ENCODE results near the gene CSF1R. TPM values are rescaled to one million over a fixed set of nuclear protein-coding genes. Genes with fewer than 3 reads are reported as not detected.

Gene CSF1R
- total and polyA plus RNA-seq, 8 donors = 3.0 to 235 (median 25.2) TPM

GRCh38 chr5:150108711-150109514 lies 22.6 kb upstream of the CSF1R start:
- no peak overlapping the region for H3K27ac ChIP-seq
- DNase-seq = peak; percentile 3 to 8
- TF ChIP-seq POLR2A (IDR thresholded peaks at IDR 0.05) = no peak
- no peak for TF ChIP-seq POLR2AphosphoS5 (IDR thresholded peaks at IDR 0.05)
- TF ChIP-seq CTCF (IDR thresholded peaks at IDR 0.05) = no peak
- WGBS, 5 donors = 76 to 91% (median 88%) methylated on average over 10 to 11 of the region's 11 CpGs
- intact Hi-C loops (cut with DNase I; ENCODE audit: low total_unique reads) = no loop called here
- H3K27me3 ChIP-seq = no peaks in the 10 kb centered on the region
- H3K4me1 ChIP-seq = peaks cover 0 to 16% (median 7%) of the 10 kb centered on the region in 4 donors
- H3K4me3 ChIP-seq = no peak overlapping the region
- H3K9me3 ChIP-seq = no peaks in the 10 kb centered on the region
- H3K36me3 ChIP-seq = no peaks in the 10 kb centered on the region

- Histone ChIP-seq H3K27ac (no peak overlapping the region), H3K9me3 (no peaks in the 10 kb centered on the region), H3K4me1 (peaks cover 0 to 6% (median 3%) of the 10 kb centered on the region in 4 donors), H3K27me3 (no peaks in the 10 kb centered on the region), H3K36me3 (no peaks in the 10 kb centered on the region), H3K4me3 (no peak overlapping the region)
- intact Hi-C loops (cut with DNase I; ENCODE audit: low total_unique reads) = no loop called here
- peak; percentile 17 to 31 for DNase-seq
- WGBS, 5 donors = 73 to 84% (median 82%) methylated on average over 4 of the region's 4 CpGs
- TF ChIP-seq POLR2AphosphoS5 (IDR thresholded peaks at IDR 0.05) (no peak), EP300 (IDR thresholded peaks at IDR 0.05) (no peak)
These were observed 21.6 kb upstream of the CSF1R start for GRCh38 chr5:150107909-150108447.

- Histone ChIP-seq H3K4me1 (no peaks in the 10 kb centered on the region), H3K9me3 (no peaks in the 10 kb centered on the region), H3K36me3 (no peaks in the 10 kb centered on the region), H3K4me3 (no peak overlapping the region), H3K27me3 (no peaks in the 10 kb centered on the region), H3K27ac (no peak overlapping the region)
- 63 to 91% (median 75%) methylated on average over 4 of the region's 4 CpGs for WGBS, 5 donors
- DNase-seq = peak in 1 of 2 donors; percentile 51
- intact Hi-C loops (cut with DNase I; ENCODE audit: low total_unique reads) = no loop called here
- TF ChIP-seq EP300 (IDR thresholded peaks at IDR 0.05) = no peak
- no peak for TF ChIP-seq CTCF (IDR thresholded peaks at IDR 0.05)
- TF ChIP-seq POLR2AphosphoS5 (IDR thresholded peaks at IDR 0.05) = no peak
- no peak for TF ChIP-seq POLR2A (IDR thresholded peaks at IDR 0.05)
These were observed 20.5 kb upstream of the CSF1R start for GRCh38 chr5:150106674-150107426.

GRCh38 chr5:150105928-150106615 lies 19.7 kb upstream of the CSF1R start:
- Histone ChIP-seq H3K27ac (no peak overlapping the region), H3K4me3 (no peak overlapping the region), H3K36me3 (no peaks in the 10 kb centered on the region), H3K9me3 (no peaks in the 10 kb centered on the region), H3K4me1 (no peaks in the 10 kb centered on the region), H3K27me3 (no peaks in the 10 kb centered on the region)
- intact Hi-C loops (cut with DNase I; ENCODE audit: low total_unique reads) = no loop called here
- 86 to 90% (median 88%) methylated on average over 7 of the region's 7 CpGs for WGBS, 5 donors
- TF ChIP-seq CTCF (IDR thresholded peaks at IDR 0.05) (no peak), POLR2A (IDR thresholded peaks at IDR 0.05) (no peak)
- DNase-seq = peak; percentile 3 to 21

Measured in stomach (tissue), 9 donors.